Stimulated activated CD4-positive, alpha-beta T cell treated with anti-CD3 and anti-CD28 coated beads, TNF-alpha, amount 100 ng/mL, for 4 hours (primary cell): Measurements from ENCODE around the gene ZNF79.

ENCODE experiments used
- DNase-seq, 3 experiments: peaks; one replicate each; pipeline ENCODE4 v3.0.0-alpha.2; 2020; ENCODE audit warnings: low read depth in 3 of 3

Gene ZNF79

DNA sequence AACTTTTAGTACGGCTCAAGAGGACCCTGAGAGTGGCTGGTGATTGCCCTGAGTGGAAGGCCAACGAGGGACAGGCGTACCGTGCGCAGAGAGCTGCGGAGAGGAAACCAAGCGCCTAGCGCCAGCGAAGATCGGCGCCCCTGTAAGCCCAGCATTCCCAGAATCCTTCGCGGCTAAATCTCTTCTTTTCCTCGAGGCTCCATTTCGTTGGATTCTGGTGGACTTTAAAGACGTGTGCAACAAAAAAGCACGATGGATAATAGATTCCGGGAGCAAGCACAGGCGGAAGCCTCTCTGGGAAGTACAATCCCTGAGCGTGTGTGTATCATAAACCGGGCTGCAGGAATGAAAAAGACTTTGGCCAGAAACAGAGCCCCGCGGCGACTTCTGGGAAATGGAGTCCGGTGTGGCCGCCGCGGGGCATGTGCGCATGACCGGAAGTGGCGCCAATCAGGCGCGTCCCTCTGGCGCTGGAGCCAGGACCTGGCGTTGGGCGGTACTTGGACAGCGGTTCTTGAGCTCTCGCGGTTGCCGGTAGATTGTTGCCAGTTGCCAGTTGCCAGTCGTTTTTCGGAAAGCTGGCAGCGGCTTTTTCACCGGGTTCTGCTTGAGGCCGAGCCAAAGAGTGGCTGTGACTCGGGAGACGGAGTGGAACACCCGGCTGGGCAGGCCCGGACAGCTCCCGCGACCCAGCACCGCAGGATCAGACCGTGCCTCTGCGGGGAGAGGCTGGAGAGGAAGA, at the start of gene ZNF79:
ZNF79 (plus strand) TSS at position 449 of the 742 bp plus-strand sequence. CDS start 406 bp downstream, outside the sequence.
- peak; percentile 76 to 83 (median 81) for DNase-seq

DNA sequence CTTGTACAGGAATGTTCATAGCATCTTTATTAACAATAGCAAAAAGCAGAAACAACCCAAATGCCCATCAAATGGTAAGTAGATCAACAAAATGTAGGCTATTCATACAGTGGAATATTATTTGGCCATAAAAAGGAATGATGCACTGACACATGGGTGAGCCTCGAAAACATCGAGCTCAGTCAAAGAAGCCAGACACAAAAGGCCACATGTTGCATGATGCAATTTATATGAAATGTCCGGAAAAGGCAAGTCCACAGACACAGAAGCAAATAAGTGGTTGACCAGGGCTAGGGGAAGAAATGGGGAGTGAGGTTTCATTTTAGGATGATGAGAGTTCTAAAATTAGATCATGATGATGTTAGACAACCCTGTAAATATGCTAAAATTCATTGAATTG, 43.7 kb upstream of the ZNF79 start:
- no peak for DNase-seq

- DNase-seq = no peak
Measured at GRCh38 chr9:127382541-127382940, 41.6 kb upstream of the ZNF79 start.

- no peak for DNase-seq
Measured at GRCh38 chr9:127384016-127384730, 40.0 kb upstream of the ZNF79 start.

DNA sequence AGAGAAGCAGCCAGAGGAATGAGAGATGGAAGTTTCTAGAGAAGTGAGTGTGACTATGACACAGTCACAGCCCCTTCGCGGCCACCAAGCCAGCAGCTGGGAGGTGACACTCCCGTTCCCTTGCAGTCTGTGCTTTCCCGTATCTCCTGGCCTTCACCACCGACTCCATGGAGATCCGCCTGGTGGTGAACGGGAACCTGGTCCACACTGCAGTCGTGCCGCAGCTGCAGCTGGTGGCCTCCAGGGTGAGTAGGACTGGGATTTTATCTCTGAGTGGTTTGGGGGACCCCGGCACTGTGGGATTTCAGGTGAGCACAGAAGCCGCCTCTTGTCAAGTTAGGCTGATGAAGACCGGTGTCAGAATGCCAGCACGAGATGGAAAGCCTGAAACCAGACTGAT, 39.3 kb upstream of the ZNF79 start:
- DNase-seq = no peak

- DNase-seq = no peak
Measured at GRCh38 chr9:127386249-127386648, 37.9 kb upstream of the ZNF79 start.

DNA sequence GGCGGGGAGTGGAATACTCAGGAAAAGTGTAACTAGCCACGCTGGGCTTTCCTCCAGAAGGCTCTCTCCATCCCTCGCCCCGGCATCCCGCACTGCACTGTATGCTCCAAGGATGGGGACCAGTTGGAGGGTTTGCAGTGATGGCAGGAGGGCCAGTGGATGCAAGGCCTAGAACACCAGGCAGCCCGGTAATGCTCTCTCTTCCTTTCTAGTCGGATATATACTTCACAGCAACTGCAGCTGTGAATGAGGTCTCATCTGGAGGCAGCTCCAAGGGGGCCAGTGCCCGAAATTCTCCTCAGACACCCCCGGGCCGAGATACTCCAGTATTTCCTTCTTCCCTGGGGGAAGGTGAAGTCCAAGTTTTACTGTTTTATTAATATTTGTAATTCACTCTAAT, 37.2 kb upstream of the ZNF79 start:
- no peak for DNase-seq

- DNase-seq = peak; percentile 51 to 78 (median 64)
Measured at GRCh38 chr9:127388037-127388855, 35.9 kb upstream of the ZNF79 start.

GRCh38 chr9:127388856-127389238, 35.3 kb upstream of the ZNF79 start:
- DNase-seq = no peak

GRCh38 chr9:127389381-127390247, 34.6 kb upstream of the ZNF79 start:
- DNase-seq = no peak

DNA sequence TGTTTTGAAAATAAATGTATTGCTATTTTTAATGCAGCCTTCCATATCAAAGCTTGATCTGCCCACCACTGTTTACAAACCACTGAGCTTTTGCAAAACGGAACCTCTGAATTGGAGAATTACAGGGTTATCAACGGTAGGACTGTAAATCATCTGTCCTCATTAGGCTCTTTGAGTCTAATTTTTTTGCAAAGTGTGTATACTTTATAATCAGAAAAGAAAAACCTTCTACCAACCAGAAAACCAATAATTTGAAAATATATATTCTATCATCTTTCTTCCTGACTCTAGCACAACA, 34.0 kb upstream of the ZNF79 start:
- DNase-seq = no peak

GRCh38 chr9:127390563-127390962, 33.6 kb upstream of the ZNF79 start:
- DNase-seq = no peak

- no peak for DNase-seq
Measured at GRCh38 chr9:127392166-127392565, 32.0 kb upstream of the ZNF79 start.

DNA sequence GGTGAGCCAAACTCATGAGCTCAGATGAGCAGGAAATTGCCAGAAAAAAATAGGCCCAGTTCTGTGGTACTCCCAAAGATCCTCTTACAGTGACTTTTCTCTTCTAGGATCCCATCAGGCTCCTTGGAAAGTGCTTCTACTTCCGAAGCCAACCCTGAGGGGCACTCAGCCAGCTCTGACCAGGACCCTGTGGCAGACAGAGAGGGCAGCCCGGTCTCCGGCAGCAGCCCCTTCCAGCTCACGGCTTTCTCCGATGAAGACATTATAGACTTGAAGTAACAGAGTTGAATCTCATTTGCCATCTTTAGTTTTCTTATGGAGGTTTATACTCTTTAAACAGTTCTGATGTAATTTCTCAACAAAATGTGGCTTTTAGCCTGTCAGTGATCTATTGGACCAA, 31.2 kb upstream of the ZNF79 start:
- DNase-seq = no peak

- DNase-seq = no peak
Measured at GRCh38 chr9:127393645-127394044, 30.5 kb upstream of the ZNF79 start.

DNA sequence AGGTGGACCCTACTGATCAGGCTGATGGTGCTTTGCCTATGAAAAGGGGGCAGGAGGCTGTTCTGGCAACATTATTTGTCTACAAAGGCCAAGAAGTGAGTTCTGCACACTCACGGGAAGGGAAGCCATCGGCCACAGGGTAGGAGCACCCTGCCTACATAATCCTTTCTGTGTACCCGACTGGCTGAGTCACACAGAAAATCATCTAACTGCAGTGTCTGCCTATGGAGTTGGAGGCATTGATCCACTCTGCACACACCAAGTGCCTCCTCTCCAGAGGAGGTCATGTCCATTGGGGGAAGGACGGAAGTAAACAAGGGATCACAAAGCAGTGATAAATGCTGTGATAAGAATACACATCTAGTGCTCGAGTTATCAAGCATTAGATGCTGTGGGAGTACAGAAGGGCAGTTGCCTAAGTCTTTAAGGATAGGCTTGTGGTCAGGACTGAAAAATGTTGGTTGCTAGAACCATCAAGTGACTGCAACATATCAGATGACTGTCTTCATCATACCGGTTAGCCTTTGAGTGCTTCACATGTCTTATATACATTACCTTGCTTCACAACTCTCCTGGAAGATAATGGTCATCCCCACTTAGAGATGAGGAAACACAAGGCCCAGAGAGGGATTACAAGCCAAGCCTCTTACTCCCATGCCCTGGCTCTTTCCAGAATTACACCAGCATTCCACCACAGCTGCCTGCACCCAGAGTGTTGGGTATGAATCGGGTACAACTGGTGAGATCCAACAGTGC, 28.5 kb upstream of the ZNF79 start:
- no peak for DNase-seq

GRCh38 chr9:127396253-127396807, 27.9 kb upstream of the ZNF79 start:
- DNase-seq = no peak

DNA sequence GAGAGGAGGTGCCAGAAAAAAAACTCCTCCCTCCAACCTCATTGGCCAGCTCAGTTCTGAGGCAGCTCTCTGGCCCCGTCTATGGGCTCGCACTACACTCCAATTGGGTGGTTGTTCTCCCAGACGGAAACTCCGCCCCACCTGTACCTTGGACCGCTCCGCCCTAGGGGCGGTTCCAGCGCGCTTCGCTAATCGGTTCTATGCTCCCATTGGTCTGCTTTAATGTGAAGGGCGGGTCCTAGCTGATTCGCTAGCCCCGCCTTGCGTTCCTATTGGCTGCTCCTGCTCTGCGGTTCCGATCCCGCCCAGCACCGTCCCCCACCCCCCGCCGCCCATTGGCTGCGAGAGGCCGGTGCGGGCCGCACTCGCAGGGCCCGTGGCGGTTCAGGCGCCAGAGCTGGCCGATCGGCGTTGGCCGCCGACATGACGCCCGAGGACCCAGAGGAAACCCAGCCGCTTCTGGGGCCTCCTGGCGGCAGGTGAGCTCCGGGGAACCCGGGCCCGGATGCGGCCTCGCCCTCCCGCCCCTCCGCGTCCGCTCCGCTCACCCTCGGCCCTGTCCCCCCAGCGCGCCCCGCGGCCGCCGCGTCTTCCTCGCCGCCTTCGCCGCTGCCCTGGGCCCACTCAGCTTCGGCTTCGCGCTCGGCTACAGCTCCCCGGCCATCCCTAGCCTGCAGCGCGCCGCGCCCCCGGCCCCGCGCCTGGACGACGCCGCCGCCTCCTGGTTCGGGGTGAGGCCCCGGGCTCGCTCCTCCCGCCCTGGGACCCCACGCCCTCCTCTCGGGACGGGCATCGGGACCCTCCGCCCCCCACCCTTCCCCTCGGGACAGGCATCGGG, 27.2 kb upstream of the ZNF79 start, which contains the start of gene SLC2A8:
SLC2A8 (plus strand) TSS at position 362 of the 838 bp plus-strand sequence; CDS start at position 424, 62 bp downstream.
- DNase-seq = peak; percentile 55 to 67 (median 65)

DNA sequence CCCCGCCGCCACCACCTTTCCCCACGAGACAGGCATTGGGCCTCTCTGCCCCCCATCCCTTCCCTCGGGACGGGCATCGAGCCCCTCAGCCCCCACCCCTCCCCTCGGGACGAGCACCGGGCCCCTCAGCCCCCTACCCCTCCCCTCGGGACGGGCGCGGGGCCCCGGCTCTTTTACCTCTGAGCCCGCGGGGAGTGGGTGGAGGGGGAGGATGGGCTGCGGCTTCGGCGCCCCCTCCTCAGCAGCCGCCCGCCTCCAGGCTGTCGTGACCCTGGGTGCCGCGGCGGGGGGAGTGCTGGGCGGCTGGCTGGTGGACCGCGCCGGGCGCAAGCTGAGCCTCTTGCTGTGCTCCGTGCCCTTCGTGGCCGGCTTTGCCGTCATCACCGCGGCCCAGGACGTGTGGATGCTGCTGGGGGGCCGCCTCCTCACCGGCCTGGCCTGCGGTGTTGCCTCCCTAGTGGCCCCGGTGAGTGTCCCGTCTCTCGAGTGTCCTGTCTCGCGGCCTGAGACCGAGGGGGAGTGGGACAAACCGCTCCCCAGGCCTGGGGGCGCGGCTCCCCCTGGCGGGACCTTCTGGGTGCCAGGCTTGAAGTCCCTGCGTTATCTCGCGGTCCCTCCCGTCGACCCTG, 26.4 kb upstream of the ZNF79 start:
- no peak for DNase-seq
